Left renal pelvis (tissue), 4 donors: ENCODE results near the gene GALNT18. TPM values are rescaled to one million over a fixed set of nuclear protein-coding genes. Genes with fewer than 3 reads are reported as not detected.
A peak's percentile ranks its signal among the peaks of the same experiment; 100 is the strongest.

Experiments used
- DNase-seq, 4 donors: peaks; one replicate each; pipeline ENCODE4 v3.0.0-alpha.2; 2013; ENCODE audit warnings: low read depth in 4 of 4, low spot score in 3 of 4
- polyA plus RNA-seq, 4 donors: library from polyadenylated mRNA; unstranded; fragments of 120-200 nt; gene quantifications; one replicate each; pipeline ENCODE4 v1.2.1, GENCODE V29; 2013; ENCODE audit not compliant: insufficient read length in 4 of 4

GALNT18 gene
- 10 to 100 TPM in 3 of 4 donors, 1 to 10 TPM in 1; 7.5 to 29.7 (median 23.8) TPM for polyA plus RNA-seq

DNA sequence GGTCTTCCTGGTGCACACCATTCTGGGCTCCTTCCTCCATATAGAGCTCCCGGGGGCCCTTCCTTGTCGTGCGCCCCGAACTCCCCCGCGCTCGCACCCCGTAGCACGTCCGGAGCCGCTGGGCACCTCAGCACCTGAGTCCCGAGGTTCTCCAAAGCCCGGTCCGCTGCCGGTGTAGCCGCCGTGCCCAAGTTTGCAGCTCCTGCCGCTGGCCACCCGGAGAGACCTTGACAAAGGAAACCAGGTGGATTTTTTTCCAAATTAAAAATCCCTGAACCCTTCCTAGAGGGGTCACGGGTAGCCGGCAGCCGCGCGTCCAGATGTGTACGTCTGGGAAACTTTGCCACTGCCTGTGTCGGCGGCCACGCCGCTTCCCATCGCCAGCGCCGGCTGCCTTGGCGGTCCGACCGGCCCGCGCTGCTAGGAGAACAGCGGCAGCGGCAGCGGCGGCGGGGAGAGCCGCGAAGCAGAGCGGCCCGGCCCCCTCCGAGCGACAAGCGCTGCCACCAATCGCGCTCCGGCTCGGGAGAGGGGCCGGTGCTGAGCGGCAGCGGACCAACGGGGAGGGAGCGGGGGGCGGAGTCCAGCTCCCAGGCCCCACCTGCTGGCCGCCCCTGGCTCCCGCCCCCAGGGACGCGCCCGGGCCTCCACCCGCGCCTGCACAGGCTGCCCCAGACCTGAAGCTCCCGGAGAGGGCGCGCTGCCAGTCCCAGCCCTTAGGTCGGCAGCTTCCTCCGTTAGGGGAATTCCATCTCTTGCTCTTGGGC, at the start of gene GALNT18:
Gene GALNT18 (minus strand): TSS at position 433 of the 767 bp plus-strand sequence.
- peak; percentile 77 to 88 (median 85) for DNase-seq

DNA sequence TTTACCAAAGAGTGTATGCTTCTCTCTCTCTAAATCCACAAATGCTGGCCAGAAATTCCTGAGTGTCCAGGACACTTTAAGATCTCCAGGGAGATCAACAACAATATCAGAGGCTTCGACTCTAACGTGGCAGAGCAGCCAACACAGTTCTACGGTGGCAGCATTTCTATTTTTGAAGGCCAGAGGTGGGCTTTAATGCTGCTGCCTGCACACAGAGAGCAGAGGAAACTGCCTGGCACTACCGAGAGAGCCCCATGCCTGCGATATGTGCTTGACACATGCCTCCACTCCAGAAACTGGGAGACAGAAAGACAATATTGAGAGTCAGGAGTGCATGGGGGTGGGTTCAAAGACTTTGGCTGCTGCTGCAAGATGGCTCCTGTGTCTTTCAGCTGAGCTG, 48.8 kb upstream of the GALNT18 start:
- DNase-seq = no peak

DNA sequence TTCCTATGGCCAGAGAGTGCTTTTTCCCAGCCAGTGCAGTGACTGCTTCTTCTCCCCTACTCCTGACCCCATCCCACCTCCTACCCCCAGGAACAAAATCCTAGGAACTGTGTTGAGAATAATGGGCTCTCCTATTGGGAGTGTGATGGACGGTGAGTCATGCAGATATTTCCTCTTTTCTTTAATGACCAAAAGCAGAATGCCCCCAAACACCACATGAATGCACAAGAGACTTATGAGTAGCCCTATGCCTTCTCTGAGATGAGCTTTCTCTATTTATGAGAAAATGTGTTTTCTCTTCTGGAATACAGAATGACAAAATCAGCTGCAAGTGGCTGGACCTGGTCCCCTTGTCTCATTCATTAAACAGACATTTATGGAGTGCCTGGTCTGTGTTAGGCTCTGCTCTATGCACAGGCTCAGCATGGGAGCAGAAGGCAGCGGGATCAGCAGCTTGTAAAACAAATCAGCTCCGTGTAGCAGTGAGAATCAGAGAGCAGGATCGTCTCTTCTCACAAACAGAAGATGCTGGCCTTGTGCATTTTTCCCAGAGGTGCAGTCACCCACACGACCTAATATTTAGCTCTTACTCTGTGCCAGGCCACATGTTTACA, 47.5 kb upstream of the GALNT18 start:
- DNase-seq = no peak

DNA sequence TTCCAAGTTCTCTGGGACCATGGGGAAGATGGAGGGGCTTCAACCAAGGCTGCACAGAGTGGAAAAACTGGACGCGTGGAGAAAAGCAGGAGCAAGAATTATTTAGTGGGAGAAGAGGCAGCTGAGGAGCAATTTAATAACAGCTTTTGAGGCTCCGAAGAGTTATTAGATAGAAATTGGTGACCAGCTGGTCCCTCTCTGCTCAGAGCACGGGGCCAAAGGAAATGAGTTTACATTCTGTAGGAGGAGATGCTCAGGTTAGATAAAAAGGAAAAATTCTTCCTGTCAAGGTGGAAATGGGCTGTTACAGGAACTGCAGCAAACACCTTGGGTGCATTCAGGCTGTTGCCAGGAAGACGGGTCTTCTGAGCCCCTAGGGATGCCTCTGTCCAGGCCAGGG, 47.0 kb upstream of the GALNT18 start:
- no peak for DNase-seq

DNA sequence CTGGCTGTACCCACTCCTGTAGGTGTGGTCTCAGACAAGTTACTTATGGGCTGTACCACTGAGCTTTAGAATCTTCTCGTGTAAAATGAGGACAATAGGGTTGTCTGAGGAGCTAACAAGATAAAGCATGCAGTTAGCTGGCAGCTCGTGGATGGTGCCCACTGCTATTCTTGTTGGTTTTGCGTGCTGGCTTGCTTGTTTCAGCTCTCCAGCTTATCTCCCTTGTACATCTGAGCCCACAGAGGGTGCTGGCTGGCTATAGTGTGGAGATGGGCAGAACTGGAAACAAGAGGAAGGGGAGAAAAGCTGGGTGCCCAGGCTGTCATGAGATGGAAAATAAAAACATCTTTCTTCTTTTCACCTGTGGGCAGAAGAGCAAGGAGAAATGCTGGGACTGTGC, 46.5 kb upstream of the GALNT18 start:
- no peak for DNase-seq

DNA sequence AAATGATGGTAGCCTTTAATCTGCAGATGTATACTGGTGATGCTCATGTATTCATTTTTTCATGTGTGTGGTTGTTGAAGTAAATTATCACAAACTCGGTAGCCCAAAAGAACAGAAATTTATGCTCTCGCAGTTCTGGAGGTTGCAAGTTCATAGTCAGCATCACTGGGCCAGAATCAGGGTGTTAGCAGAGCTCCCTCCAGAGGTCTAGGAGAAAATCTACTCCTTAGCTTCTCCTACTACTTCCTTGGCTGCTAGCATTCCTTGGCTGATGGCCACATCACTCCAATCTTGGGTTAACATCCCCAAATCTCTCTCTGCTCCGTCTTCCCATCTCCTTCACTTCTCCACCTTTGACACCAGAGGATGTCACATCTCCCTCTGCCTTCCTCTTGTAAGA, 45.3 kb upstream of the GALNT18 start:
- DNase-seq = no peak

DNA sequence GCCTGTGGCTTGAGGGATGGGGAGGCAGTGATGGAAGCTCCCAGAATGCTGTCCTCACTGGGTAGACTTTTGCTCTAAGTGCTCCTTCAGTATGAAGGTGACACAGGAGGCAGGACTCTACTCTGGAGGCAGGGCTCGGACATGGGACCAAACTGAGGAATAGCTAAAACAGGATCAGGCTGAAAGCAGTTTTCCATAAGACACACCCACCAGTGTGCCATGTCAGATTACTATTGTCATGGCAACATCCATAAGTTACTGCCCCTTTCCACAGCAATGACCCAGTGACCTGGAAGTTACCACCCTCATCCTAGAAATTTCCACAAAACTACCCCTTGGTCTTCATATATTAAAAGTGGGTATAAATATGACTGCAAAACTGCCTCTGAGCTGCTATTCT, 43.6 kb upstream of the GALNT18 start:
- DNase-seq = no peak

DNA sequence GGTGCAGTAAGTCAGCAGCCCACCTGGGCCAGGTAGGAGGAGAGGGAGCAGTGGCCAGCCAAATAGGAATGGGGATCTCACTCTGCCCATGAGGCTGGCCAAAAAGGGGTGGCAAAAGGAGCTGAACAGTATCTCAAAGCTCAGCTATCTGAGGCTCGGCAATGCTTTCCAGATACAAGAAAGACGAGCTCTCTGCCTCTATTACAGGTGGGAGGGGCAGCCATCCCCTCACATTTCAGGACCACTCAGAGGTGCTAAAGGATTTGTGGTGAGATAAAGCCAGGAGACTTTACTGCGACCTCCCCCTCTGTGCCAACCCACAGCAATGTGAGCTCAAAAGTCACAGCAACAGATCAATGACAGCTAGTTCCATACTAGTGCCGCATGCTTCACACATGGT, 42.1 kb upstream of the GALNT18 start:
- DNase-seq = no peak

DNA sequence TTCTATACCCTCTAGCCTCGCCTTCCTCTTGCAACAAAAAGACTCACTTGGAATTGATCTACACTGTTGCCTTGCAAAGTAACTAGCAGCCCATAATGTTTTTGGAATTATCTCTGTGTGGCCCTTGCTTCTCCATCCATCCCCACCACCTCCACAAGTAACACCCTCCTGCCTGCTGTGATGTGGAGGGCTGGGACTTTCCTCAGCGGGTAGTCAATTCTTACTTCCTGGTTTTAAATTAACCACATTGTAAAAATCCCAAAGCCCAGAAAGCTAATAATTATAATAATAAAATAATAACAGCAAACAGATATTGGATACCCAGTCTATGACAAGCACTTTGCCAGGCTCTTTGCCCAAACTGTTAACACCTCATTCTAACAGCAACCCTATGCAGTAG, 40.8 kb upstream of the GALNT18 start:
- no peak for DNase-seq

DNA sequence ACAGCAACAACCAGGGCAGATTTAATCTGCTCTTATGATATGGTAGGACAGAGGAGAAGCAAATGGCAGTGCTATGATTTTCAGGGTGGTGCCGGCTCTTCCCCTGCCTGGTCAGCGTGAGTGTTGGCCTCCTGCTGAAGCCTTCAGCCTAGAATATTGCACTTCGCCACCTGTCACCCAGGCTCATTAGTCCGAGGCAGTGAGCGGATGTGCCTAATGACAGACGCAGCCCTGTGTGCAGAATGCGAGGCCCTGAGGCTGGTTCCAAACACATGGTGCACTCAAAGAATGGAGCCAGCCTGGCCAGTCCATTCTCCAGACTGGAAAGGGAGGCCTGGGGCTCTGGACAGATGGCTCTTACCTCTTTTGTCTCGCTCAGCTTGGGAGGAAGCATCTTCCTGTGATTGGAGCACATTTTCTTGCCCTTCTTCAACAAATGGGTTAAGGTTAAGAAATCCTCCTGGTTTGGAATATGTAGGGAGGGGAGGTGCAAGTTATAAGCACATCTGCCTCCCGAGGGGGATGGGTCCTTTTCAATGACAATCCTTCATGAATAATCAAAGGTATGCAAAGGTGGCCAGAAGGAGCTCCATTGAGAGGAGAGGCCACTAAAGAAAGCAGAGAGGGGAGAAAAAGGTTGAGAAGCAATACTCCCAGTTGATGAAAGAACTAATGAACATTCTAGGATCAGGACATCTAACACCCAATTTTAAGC, 39.7 kb upstream of the GALNT18 start:
- no peak for DNase-seq

DNA sequence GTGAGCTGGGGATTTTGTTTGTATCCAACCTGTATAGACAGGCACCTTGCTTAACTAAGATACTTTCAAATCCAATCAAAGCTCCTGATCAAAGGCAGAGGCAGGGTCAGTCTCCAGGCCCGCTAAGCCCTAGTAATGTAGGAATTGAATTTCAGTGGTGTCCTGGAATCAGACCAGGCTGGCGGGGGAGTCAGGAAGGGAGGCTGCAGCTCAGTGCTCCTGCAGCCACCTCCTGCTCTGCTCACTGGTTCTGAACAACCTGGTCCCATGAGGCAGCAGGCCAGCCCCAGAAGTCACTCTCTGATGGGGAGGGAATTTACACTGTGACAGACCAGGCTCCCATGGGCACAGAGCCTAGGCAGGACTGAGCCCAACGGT, 38.5 kb upstream of the GALNT18 start:
- peak; percentile 12 to 56 (median 30) for DNase-seq

DNA sequence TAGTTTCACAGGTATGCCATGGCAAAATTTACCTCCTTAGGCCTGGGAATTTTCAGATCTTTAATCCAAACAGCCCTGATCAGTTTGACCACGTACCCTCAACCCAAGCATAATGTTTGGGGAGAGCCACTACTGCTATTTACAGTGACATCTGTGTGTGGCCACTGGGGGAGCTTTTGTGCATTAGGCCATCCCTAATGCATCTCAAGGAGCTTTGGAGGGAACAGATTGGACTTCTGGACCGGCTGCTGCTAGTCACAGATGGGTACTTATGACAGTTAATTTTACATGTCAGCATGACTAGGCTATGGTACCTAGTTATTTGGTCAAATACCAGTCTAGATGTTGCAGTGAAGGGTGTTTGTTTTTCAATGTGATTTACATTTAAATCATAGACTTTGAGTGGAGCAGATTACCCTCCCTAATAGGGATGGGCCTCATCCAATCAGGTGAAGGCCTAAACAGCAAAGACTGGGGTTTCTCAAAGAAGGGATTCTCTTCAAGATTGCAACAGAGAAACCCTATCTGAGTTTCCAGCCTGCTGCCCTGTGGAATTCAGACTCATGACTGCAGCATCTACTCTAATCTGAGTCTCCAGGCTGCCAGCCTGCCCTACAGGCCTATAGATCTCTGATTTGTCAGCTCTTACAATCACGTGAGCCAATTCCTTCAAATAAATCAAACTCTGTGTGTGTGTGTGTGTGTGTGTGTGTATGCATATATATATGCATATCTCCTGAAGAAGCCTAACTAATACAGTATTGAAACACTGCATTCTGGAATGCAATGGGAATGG, 38.0 kb upstream of the GALNT18 start:
- no peak for DNase-seq

DNA sequence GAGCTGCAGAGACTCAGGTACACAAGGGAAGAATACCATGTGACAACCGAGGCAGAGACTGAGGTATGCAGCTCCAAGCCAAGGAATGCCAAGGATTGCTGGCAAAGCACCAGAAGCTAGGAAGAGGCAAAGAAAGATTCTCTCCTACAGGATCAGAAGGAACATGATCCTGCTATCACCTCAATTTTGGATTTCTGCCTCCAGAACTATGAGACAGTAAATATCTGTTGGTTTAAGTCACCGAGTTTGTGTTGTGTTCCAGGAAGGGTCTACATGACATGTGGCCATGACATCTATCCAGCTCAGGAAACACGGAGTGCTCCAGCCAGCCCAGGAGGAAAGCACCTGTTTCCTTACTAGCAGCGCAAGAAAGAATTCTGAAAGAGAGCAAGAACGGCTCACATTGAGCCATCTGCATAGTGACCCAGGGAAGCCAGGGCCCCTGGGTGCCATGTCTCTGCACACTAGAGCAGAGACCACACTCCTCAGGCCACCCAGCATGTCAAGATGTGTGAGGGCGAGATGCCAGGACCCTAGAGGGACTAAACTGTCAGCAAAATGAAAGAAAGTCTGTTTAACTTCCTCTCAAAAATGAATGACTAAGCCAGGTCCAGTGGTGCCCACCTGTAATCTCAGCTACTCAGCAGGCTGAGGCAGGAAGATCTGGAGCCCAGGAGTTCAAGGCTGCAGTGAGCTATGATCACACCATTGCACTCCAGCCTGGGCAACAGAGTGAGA, 35.6 kb upstream of the GALNT18 start:
- no peak for DNase-seq

DNA sequence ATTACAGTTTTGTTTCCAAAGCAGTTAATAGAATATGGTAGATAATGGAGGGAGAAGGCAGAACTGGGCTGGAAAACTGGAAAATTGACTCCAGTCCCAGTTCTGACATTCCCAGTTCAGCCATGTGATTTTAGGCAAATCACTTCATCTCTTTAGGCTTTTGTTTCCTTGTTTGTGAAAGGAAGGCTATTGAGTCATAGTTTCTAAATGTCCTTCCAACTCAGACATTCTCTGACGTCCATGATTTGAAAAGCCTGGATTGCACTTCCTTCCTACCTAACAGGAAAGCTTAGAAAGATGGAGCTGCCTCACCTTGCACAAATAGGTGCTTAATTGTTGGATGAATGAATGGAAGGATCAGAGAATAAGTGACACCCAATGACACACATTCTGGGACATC, 19.8 kb upstream of the GALNT18 start:
- DNase-seq = no peak

DNA sequence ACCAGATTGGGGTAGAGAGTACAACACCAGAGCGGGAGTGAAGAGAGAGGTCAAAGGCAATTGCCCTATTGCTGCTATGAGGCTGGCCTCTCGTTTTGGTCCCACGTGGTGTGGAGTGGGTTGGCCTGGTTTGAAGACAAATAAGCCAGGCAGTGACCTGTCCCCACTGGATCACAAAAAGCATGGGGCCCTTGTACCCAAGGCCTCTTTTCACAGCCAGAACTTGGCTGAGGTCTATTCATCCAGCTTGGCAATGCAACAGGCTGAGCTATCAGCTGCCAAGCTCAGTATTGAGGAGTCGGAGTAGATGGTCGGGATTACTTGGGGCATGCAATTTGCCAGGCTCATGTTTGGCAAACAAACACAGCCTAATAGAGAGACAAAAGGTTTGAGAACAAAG, 19.2 kb upstream of the GALNT18 start:
- no peak for DNase-seq

DNA sequence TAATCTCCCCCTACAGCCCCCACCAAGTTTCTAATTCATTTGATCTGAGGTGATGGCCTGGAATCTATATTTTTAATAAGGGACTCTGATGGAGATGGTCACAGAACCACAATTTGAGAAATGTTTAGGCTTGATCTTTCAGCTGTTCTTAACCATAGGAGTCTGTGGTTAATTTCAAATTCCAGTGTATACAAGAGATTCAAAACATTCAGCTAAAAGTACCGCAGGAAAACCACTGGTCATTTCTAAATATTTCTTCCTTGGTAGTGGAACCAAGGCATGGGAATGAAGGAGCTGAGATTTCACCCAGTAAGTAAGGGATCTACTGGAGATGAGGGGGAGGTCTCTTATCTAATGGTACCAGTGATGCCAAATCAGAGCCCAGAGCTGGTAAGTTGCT, 18.3 kb upstream of the GALNT18 start:
- no peak for DNase-seq

DNA sequence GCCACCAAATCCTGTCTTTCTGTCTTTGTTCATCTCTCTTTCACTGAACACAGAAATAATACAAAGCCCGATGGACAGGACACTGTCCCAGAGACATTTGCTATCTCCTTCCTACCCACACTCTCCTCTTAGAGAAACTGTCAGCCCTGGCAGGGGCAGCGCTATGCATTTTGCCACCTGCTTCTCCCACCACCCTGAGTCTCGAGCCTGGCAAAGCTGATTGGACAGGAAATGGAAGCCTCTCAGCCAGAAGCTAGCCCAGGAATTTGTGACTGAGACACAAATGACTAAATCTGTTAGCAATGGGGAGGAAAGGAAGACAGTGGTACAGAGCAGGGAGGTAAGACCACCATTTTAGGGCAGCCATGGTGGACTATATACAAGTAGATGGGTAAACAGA, 14.9 kb upstream of the GALNT18 start:
- DNase-seq = no peak

DNA sequence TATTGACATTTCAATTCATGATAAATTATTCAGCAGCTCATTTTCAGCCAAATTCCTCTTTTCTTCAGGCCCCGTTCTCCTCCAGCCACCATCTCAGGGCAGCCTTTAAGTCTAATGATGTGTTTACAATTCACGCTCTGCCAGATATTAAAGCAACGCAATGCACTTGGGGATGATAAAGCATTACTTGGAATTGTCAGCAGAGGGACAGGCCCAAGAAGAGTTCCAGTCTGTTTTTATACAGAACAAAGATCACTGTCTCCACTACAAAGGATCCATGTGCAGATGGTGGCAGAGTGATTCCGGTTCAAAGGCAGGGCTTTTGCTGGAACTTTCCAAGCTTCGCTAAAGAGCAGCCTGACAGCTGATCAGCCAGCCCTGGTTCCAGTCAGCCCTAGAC, 13.6 kb upstream of the GALNT18 start:
- DNase-seq = no peak

DNA sequence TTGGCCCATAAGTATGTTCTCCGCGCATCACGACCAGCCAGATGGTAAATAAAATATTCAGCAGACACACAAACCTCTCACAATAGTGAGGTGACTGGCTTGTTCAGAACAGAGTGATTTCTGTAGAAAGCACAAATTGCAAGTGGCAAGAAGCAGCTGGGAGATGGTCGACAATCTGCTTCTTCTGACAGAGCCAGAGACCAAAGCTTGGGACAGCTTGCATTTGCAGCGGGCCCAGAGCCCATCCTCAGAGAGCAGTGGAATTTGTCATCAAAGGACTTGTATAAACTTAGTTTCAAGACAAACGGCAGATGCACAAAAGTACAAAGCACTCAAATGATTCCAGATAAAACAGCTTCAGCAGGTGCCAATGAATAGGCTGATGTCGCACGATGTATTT, 7.6 kb upstream of the GALNT18 start:
- DNase-seq = no peak

DNA sequence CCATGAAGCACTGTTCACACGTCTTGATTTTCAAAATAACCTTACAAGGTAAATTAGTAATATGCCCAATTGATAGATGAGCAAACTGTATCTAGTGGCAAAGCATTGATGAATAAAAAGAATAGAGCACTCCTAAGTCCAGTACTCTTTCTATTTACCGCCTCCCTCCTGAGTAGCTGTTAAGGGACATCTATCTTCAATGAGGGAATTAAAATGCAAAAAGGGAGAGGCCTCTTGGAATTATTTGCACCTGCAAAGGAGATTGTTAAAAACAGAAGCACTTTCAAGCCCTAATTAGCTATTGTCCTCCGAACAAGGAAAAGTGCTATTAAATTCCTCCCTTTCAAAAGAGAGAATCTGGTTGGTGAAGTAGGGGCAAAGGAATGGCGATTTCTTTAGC, 6.8 kb upstream of the GALNT18 start:
- no peak for DNase-seq
